Loucy (cell line): Measurements from ENCODE around the gene CHRNA5.
"Not testable (repeated sequence)": the region's sequence is repeated elsewhere in the genome, so short reads cannot be mapped to it uniquely, and the experiment has no call there.

Experiments used
- EZH2phosphoT487 ChIP-seq: fragments of 200-600 bp; IDR thresholded peaks from 2 replicates; pipeline ENCODE4 v1.6.1; 2018; ENCODE audit warnings: antibody characterized with exemption, mild to moderate bottlenecking, moderate library complexity, borderline replicate concordance
- TF ChIP-seq, protein P1 (sequence below): fragments of 200-600 bp; sonication (generic); conservative IDR thresholded peaks from 2 replicates; pipeline ENCODE4 v1.5.1; 2014; ENCODE audit warnings: mild to moderate bottlenecking, antibody characterized with exemption, low read length

GRCh38 chr15:78609551-78609950 is 44.2 kb downstream of the CHRNA5 start:
- TF ChIP-seq, protein P1, sequence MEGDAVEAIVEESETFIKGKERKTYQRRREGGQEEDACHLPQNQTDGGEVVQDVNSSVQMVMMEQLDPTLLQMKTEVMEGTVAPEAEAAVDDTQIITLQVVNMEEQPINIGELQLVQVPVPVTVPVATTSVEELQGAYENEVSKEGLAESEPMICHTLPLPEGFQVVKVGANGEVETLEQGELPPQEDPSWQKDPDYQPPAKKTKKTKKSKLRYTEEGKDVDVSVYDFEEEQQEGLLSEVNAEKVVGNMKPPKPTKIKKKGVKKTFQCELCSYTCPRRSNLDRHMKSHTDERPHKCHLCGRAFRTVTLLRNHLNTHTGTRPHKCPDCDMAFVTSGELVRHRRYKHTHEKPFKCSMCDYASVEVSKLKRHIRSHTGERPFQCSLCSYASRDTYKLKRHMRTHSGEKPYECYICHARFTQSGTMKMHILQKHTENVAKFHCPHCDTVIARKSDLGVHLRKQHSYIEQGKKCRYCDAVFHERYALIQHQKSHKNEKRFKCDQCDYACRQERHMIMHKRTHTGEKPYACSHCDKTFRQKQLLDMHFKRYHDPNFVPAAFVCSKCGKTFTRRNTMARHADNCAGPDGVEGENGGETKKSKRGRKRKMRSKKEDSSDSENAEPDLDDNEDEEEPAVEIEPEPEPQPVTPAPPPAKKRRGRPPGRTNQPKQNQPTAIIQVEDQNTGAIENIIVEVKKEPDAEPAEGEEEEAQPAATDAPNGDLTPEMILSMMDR, result not testable (repeated sequence)
- not testable (repeated sequence) for TF ChIP-seq EZH2phosphoT487
